GM12875 (cell line): Measurements from ENCODE around the gene PRAMEF11.
"Not testable (repeated sequence)": the region's sequence is repeated elsewhere in the genome, so short reads cannot be mapped to it uniquely, and the experiment has no call there.

ENCODE experiments used
- H3K4me3 ChIP-seq: one replicate; pipeline ENCODE4 v1.5.1; 2011; ENCODE audit warnings: low read depth, low read length, control low read depth
- CTCF ChIP-seq: IDR thresholded peaks from 2 replicates; pipeline ENCODE4 v1.5.1; 2011; ENCODE audit warnings: low read depth, mild to moderate bottlenecking, control low read depth, inconsistent platforms, low read length, moderate library complexity, borderline replicate concordance; ENCODE audit not compliant: insufficient read depth

The PRAMEF11 gene

DNA sequence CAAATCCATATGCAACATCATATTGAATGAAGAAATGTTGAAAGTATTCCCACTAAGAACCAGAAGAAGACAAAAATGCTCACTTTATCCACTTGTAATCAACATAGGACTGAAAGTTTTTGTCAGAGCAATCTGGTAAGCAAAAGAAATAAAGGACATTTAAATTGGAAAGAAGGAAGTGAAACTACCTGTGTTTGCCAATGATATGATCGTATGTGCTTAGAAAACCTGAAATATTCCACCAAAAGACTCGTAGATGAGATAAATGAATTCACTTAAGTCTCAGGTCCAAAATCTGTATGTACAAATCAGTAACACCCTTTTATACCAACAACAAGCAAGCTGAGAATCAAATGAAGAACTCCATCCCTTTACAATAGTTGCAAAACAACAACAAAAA lies 31.5 kb downstream of the PRAMEF11 start:
- H3K4me3 ChIP-seq, result no peak overlapping the region
- no peak for TF ChIP-seq CTCF

GRCh38 chr1:12798911-12799310 lies 32.3 kb downstream of the PRAMEF11 start:
- H3K4me3 ChIP-seq, result no peak overlapping the region
- TF ChIP-seq CTCF, result no peak

GRCh38 chr1:12791097-12791496 lies 40.1 kb downstream of the PRAMEF11 start, which contains the start of gene PRAMEF1:
TSS of gene PRAMEF1 (plus strand) at chr1:12791397. CDS start at chr1:12793228, 1,831 bp downstream.
- not testable (repeated sequence) for H3K4me3 ChIP-seq

- H3K4me3 ChIP-seq, result not testable (repeated sequence)
These were observed 46.5 kb downstream of the PRAMEF11 start for GRCh38 chr1:12784729-12785128.

GRCh38 chr1:12783783-12784182 lies 47.4 kb downstream of the PRAMEF11 start:
- not testable (repeated sequence) for H3K4me3 ChIP-seq

DNA sequence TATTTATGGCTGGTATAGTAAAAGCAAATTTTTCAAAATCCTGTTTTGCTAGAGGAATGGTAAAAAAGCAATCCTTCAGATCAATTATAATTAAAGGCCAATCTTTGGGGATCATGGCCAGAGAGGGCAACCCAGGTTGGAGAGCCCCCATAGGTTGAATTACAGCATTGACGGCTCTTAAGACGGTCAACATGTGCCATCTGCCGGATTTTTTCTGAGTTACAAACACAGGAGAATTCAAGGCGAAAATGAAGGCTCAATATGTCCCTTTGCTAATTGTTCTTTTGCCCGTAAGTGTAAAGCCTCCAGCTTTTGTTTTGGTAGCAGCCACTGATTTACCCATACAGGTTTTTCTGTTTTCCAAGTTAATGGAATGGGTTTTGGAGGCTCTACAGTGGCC lies 49.7 kb downstream of the PRAMEF11 start:
- not testable (repeated sequence) for H3K4me3 ChIP-seq

DNA sequence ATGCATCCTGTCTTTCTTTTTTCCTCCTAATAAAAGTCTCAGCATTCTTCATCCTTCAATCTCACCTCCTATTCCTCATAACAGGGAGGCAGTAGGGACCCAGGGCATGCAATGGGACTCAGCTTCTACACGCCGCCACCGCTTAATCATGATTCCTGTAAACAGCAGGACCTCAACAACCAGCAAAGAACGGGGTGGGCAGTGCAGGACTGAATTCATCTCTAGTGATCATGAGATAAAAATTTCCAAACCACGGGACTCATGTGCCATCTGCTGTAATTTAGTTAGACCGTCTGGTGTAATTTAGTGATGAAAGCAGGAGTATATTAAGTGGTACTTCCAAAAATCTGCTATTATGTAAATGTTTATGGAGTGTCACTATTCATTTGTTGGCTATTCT lies 52.3 kb downstream of the PRAMEF11 start:
- no peak overlapping the region for H3K4me3 ChIP-seq
- TF ChIP-seq CTCF, result no peak

DNA sequence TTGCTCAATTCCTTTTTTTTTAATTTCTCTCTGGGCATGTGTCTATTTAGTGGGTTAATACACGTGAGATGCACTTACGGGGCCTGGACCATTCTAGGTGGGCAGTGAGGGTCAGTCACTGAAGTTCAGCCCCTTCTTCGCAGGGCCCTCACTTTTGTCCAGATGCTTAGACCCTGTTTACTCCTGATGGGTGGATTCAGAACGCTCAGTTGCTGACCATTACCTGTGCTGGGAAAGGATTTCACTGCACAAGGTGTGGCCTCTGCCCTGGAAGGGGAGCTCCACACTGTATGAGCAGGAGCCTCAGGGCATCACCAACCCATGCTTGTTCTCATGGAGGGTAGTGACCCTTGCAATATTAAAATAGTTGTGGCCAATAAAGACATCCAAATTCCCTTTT lies 53.1 kb downstream of the PRAMEF11 start:
- TF ChIP-seq CTCF, result no peak
- H3K4me3 ChIP-seq, result no peak overlapping the region

DNA sequence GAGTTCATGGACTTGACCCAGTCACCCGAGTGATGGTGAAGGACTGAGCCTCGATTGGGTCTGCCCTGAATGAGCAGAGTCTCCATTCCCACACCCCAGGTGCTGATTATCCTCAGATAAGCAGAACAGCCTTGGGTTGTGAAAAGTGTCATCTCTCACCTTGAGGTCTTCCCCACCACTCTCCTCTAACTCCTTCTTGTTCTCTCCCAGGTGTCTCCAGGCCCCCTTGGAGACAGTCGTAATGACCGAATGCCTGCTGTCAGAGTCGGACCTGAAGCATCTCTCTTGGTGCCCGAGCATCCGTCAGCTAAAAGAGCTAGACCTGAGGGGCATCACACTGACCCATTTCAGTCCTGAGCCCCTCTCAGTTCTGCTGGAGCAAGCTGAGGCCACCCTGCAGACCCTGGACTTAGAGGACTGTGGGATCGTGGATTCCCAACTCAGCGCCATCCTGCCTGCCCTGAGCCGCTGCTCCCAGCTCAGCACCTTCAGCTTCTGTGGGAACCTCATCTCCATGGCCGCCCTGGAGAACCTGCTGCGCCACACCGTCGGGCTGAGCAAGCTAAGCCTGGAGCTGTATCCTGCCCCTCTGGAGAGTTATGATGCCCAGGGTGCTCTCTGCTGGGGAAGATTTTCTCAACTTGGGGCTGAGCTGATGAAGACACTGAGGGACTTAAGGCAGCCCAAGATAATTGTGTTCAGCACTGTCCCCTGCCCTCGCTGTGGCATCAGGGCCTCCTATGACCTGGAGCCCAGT lies 54.2 kb downstream of the PRAMEF11 start:
- no peak for TF ChIP-seq CTCF
- H3K4me3 ChIP-seq, result no peak overlapping the region

DNA sequence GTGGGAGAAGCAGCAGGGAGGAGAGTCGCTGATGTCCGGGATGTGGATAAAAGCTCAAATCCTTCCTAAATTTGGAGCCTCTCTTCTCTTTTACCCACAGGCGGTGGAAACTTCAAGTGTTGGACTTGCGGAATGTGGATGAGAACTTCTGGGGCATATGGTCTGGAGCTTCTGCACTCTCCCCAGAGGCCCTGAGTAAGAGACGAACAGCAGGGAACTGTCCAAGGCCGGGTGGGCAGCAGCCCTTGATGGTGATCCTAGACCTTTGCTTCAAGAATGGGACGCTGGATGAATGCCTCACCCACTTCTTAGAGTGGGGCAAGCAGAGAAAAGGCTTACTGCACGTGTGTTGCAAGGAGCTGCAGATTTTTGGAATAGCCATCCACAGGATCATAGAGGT lies 55.8 kb downstream of the PRAMEF11 start:
- no peak for TF ChIP-seq CTCF

More for the DNA sequence above, 55.8 kb downstream of the PRAMEF11 start:
- H3K4me3 ChIP-seq, result no peak overlapping the region
